Tibial nerve (tissue), 4 donors: ENCODE data around the gene RNASEH2B.

Experiments used
- CTCF ChIP-seq, 5 experiments: fragments of 200-600 bp in 3 of 5; fragments of 450-650 bp in 2 of 5; sonication (generic) in 3 of 5; IDR thresholded peaks; one replicate each; pipeline ENCODE4 v1.5.1; 2016 to 2019; ENCODE audit warnings: antibody characterized with exemption in 5 of 5, mild to moderate bottlenecking in 3 of 5, moderate library complexity in 2 of 5
- EP300 ChIP-seq, 2 donors: sonication (generic); formaldehyde crosslinking; IDR thresholded peaks; one replicate each; pipeline ENCODE4 v1.6.1; 2017; ENCODE audit warnings: antibody characterized with exemption in 2 of 2, mild to moderate bottlenecking in 1 of 2
- POLR2A ChIP-seq, 2 donors: fragments of 450-650 bp; IDR thresholded peaks; one replicate each; pipeline ENCODE4 v1.6.1; 2017; ENCODE audit warnings: antibody characterized with exemption in 2 of 2, mild to moderate bottlenecking in 2 of 2, moderate library complexity in 2 of 2

GRCh38 chr13:50928102-50928501 is 18.5 kb downstream of the RNASEH2B start:
- TF ChIP-seq CTCF (IDR thresholded peaks at IDR 0.05): no peak
- no peak for TF ChIP-seq POLR2A (IDR thresholded peaks at IDR 0.05)
- no peak for TF ChIP-seq EP300 (IDR thresholded peaks at IDR 0.05)
